ENCODE results near the gene ANGPTL8. TPM values are rescaled to one million over a fixed set of nuclear protein-coding genes. Genes with fewer than 3 reads are reported as not detected.

ANGPTL8 gene
- total and polyA plus RNA-seq, 12 donors, result 0.33 to 10.0 (median 0.91) TPM; not detected in 4

DNA sequence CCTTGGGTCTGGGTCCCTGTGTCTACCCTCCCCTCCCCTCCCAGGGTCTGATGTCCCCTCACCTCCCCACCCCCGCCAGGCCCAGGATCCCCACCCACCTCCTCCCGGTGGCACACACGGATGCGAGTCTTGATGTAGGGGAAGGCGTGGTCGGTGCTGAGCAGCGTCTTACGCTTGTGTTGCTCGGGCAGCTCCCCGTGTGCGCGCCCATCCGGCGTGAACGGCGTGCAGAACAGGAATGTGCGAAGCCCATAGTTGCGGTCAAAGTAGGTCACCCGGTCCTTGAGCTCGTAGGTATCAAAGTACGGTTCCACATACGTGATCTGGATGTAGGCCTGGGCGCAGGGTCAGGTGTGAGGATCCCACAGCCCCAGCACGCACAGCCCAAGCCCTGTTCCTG lies 37.6 kb upstream of the ANGPTL8 start:
- Histone ChIP-seq H3K27ac (no peak overlapping the region), H3K4me1 (replicated peaks in 1 of 2) (peaks cover 27 to 46% of the 10 kb centered on the region in 2 donors), H3K9me3 (replicated peaks in 1 of 3) (no peaks in the 10 kb centered on the region), H3K27me3 (no peaks in the 10 kb centered on the region), H3K4me3 (no peak overlapping the region), H3K36me3 (replicated peaks in 1 of 2) (no peaks in the 10 kb centered on the region)
- intact Hi-C loops (cut with DNase I), result loop anchor here (5.0 to 10.0 kb wide), 2 partner anchors 64 to 167 kb away; no protein-coding TSS in a partner anchor
- whole genome bisulfite sequencing, 4 donors, result 92 to 100% (median 95%) methylated on average over 1 to 24 of the region's 24 CpGs
- no peak for DNase-seq
- TF ChIP-seq, protein P1, sequence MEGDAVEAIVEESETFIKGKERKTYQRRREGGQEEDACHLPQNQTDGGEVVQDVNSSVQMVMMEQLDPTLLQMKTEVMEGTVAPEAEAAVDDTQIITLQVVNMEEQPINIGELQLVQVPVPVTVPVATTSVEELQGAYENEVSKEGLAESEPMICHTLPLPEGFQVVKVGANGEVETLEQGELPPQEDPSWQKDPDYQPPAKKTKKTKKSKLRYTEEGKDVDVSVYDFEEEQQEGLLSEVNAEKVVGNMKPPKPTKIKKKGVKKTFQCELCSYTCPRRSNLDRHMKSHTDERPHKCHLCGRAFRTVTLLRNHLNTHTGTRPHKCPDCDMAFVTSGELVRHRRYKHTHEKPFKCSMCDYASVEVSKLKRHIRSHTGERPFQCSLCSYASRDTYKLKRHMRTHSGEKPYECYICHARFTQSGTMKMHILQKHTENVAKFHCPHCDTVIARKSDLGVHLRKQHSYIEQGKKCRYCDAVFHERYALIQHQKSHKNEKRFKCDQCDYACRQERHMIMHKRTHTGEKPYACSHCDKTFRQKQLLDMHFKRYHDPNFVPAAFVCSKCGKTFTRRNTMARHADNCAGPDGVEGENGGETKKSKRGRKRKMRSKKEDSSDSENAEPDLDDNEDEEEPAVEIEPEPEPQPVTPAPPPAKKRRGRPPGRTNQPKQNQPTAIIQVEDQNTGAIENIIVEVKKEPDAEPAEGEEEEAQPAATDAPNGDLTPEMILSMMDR (IDR thresholded peaks at IDR 0.05), result no peak
- no peak for TF ChIP-seq POLR2A (IDR thresholded peaks at IDR 0.05)

DNA sequence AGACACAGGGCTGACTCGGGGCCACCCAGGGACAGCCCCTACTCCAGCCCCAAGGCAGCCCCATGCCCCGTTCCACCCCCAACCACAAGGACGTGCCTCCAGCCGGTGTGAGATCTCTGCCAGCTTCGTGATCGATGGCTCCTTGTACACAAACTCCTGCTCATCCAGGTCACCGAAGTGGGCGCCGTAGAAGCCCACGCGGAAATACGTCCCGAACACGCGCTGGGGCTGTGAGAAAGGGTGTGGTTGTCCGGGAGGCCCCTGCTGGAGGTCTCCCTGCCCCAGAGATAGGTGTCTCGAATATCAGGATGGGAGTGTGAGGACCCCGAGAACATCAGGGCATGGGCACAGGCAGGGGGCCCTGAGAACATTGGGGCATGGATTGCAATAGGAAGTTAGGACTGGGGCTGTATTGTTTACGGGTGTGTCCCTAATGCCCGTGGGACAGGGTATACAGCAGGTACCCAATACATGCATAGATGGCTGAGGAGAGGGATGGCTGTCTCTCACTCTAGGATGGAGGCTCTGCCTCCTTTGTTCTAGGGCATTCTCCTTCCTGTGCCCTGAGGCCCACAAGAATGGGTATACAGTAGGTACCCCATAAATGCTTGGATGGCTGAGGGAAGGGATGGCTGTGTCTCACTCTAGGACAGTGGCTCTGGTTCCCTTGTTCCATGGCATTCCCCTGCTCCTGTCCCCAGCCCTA lies 36.8 kb upstream of the ANGPTL8 start:
- Histone ChIP-seq H3K27ac (peak overlapping the region in 4 of 5 donors; percentile 76 to 93 (median 90)), H3K9me3 (replicated peaks in 1 of 3) (no peaks in the 10 kb centered on the region), H3K36me3 (replicated peaks in 1 of 2) (no peaks in the 10 kb centered on the region), H3K27me3 (no peaks in the 10 kb centered on the region), H3K4me1 (replicated peaks in 1 of 2) (peaks cover 27 to 46% of the 10 kb centered on the region in 2 donors), H3K4me3 (no peak overlapping the region)
- intact Hi-C loops (cut with DNase I), result loop anchor here (5.0 to 10.0 kb wide), 2 partner anchors 65 to 168 kb away; no protein-coding TSS in a partner anchor
- 78 to 89% (median 85%) methylated on average over 20 of the region's 20 CpGs for WGBS, 4 donors
- no peak for DNase-seq
- TF ChIP-seq POLR2A (IDR thresholded peaks at IDR 0.05), result no peak
- TF ChIP-seq, protein P1 (IDR thresholded peaks at IDR 0.05), result no peak

DNA sequence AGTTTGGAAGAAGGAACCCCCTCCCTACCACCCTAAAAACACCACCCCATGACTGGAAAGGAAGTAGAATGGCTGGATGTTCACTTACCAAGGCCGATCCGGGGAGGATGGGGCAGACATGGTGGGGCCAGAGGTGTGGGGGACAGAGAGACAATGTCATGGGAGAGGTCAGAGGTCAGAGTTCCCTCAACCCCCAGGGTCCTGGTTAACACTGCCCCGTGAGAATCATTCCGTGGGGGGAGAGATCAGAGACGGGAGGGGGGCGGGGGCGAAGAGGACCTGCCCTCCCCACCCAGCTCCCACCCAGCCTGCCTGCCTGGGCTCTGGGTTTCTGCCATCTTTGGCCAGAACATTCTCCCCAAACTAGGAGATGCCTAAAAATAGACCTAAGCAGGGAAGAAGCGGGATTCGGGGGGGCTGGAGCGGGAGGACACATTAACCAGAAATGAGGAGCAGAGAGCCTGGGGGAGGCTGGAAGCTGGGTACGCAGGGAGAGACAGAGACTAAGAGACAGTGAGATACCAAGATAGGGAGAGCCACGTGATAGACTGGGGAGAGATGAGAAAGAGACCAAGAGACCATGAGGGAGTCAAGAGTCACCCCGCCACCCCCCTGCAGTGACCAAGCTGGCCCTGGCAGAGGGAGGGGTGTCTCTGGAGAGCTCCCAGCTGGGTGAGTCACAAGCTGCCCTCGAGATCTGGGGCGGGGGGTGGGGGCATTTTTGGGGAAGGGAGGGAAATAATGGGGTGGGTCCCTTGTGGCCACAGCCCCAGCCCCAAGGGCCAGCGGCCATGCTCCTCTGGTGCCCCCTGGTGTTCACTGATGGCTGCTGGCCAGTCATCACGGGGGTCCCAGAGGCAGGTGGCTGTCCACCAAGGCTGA lies 36.0 kb upstream of the ANGPTL8 start:
- Histone ChIP-seq H3K36me3 (replicated peaks in 1 of 2) (no peaks in the 10 kb centered on the region), H3K9me3 (replicated peaks in 1 of 3) (no peaks in the 10 kb centered on the region), H3K27me3 (no peaks in the 10 kb centered on the region), H3K4me3 (no peak overlapping the region), H3K27ac (peak overlapping the region in 4 of 5 donors; percentile 76 to 93 (median 90)), H3K4me1 (replicated peaks in 1 of 2) (peaks cover 20 to 40% of the 10 kb centered on the region in 2 donors)
- intact Hi-C loops (cut with DNase I), result loop anchor here (2.0 to 10.0 kb wide), 3 partner anchors 65 to 169 kb away; no protein-coding TSS in a partner anchor
- peak; percentile 88 to 96 (median 95) for DNase-seq
- TF ChIP-seq, protein P1 (IDR thresholded peaks at IDR 0.05), result peak; percentile 79 to 91 (median 84)
- peak in 1 of 2 donors; percentile 51 for TF ChIP-seq POLR2A (IDR thresholded peaks at IDR 0.05)
- 15 to 25% (median 19%) methylated on average over 13 to 17 of the region's 17 CpGs for WGBS, 4 donors

DNA sequence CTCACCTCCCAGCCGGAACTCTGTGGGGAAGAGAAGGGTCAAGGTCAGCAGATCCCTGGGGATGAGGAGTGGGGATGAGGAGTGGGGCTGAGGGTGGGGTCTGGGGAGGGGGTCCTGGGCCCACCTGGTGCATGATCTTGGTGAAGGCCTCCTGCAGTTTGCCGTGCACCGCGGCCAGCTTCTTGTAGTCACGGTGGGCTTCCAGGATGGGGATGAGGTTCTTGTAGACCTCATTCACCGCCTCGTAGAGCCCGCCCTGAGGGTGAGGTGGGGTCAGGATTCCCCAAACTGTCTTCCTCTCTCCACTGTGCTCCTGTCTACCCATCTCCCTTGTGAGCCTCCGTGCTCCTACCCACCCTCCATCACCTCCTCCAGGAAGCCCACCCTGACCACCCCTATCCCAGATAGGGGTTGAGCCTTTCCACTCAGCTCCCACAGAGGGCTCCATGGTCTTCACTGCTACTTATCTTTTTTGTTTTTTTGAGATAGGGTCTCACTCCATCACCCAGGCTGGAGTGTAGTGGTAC lies 35.3 kb upstream of the ANGPTL8 start:
- no peak overlapping the region for H3K4me3 ChIP-seq
- TF ChIP-seq POLR2A (IDR thresholded peaks at IDR 0.05), result no peak
- TF ChIP-seq, protein P1 (IDR thresholded peaks at IDR 0.05), result peak in 1 of 6 experiments; percentile 15
- H3K4me1 ChIP-seq (replicated peaks in 1 of 2), result peaks cover 18 to 33% of the 10 kb centered on the region in 2 donors
- WGBS, 4 donors, result 62 to 81% (median 68%) methylated on average over 4 to 9 of the region's 9 CpGs
- no peaks in the 10 kb centered on the region for H3K36me3 ChIP-seq (replicated peaks in 1 of 2)
- intact Hi-C loops (cut with DNase I), result loop anchor here (2.0 to 10.0 kb wide), 3 partner anchors 65 to 169 kb away; no protein-coding TSS in a partner anchor
- no peaks in the 10 kb centered on the region for H3K9me3 ChIP-seq (replicated peaks in 1 of 3)
- H3K27me3 ChIP-seq, result no peaks in the 10 kb centered on the region
- H3K27ac ChIP-seq, result peak overlapping the region in 4 of 5 donors; percentile 76 to 93 (median 90)
- no peak for DNase-seq

Data from adrenal gland (tissue), 12 donors.